ENCODE data around the gene CECR2.

GRCh38 chr22:17332109-17332800 is 37.0 kb upstream of the CECR2 start:
- TF ChIP-seq CTCF (IDR thresholded peaks at IDR 0.05) (no peak), EZH2phosphoT487 (IDR thresholded peaks at IDR 0.05) (no peak)

Measured in neural progenitor cell (in vitro differentiated cells).